Measurements from ENCODE around the gene RSPH10B. TPM values are rescaled to one million over a fixed set of nuclear protein-coding genes. Genes with fewer than 3 reads are reported as not detected.
"Not testable (repeated sequence)": the region's sequence is repeated elsewhere in the genome, so short reads cannot be mapped to it uniquely, and the experiment has no call there.

The RSPH10B gene
- total and polyA plus RNA-seq, 2 experiments from 2014 or later = not detected

DNA sequence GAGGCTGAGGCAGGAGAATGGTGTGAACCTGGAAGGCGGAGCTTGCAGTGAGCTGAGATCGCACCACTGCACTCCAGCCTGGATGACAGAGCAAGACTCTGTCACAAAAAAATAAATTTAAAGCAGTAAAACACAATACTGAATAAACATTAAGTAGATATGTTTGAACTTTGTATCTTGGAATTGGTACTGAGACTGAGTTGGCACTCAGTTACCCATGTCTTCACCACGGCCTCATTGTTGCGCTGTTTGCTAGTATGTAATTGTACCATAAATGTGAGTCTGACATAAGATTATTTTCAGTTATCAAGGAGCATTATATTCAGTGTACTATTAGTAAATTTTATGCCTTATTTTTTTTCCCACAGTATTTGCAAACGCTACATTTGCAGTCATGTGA is 65.8 kb downstream of the RSPH10B start:
- H3K4me2 ChIP-seq; H3K27me3 ChIP-seq; H3K79me2 ChIP-seq; H3K9me3 ChIP-seq (ENCODE audit: low read depth); H4K20me1 ChIP-seq (ENCODE audit: insufficient read depth, poor library complexity, severe bottlenecking); H3K9me2 ChIP-seq (replicated peaks; ENCODE audit: insufficient read depth); H2AFZ ChIP-seq; DNase-seq (ENCODE audit: low spot score); H3K27ac ChIP-seq; H3K4me1 ChIP-seq (ENCODE audit: insufficient read depth); H3K4me3 ChIP-seq; H3K36me3 ChIP-seq (replicated peaks; ENCODE audit: insufficient read depth, low read depth): not testable (repeated sequence)
- WGBS (ENCODE audit: low lambda C conversion rate, missing lambda C conversion rate) = over 99% methylated on average over 5 of the region's 5 CpGs

DNA sequence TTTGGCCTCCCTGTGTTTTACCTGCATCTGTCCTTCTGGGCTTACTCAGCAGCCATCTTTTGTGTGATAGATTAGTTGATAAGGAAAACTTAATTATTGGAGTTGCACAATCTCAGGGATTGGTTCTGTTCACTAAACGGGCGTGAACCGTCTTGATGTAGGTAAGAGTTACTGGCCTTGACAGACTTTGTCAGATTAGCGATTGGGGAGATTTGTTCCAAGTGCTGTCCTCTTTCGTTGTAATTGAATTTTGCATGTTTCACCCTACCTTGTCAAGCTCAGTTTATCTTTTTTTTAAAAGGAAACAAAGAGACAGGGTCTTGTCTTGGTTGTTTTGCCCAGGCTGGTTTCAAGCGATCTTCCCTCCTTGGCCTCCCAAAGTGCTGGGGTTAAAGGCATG is 67.5 kb downstream of the RSPH10B start:
- H4K20me1 ChIP-seq (ENCODE audit: insufficient read depth, poor library complexity, severe bottlenecking); DNase-seq (ENCODE audit: low spot score); H3K9me3 ChIP-seq (ENCODE audit: low read depth); H3K27me3 ChIP-seq; H2AFZ ChIP-seq; H3K9me2 ChIP-seq (replicated peaks; ENCODE audit: insufficient read depth); H3K79me2 ChIP-seq; H3K4me3 ChIP-seq; H3K4me1 ChIP-seq (ENCODE audit: insufficient read depth); H3K36me3 ChIP-seq (replicated peaks; ENCODE audit: insufficient read depth, low read depth); H3K4me2 ChIP-seq; H3K27ac ChIP-seq: not testable (repeated sequence)
- 86% methylated on average over 6 of the region's 6 CpGs for WGBS (ENCODE audit: low lambda C conversion rate, missing lambda C conversion rate)

DNA sequence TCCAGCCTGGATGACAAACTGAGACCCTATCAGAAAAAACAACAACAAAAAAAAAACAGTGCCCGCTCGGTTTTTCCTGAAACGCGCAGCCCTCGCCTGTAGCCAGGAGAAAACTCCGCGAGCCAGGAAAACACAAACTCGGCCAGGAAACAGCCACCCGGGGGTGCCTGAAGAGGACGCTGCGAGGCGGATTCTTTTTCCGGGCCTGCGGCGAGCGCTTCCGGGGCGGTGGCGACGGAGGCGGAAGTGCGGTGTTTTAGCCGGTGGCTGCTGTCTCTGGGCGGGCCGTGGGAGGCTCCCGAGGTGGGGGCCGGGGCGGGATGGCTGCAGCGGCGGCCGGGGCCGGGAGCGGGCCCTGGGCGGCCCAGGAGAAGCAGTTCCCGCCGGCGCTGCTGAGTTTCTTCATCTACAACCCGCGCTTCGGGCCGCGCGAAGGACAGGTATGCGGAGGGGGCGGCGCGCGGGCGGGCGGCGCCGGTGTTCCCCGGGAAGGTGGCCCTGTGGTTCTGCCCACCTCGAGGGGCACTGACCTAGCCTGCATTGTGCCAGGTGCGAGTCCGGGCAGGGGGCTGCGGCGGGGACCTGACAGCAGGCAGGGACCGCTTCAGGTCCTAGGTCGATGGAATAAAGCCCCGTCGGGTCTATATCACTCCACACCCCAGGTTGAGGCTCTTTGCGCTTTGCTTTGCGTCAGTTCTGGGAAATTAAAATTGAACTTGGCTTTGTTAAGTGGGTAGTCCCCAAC is 71.8 kb downstream of the RSPH10B start, which contains the start of gene CCZ1:
Gene CCZ1 (plus strand): TSS at position 254 of the 745 bp plus-strand sequence. CDS start 67 bp downstream, at position 321.
- DNase-seq (ENCODE audit: low spot score) = peak; percentile 72
- Histone ChIP-seq H3K27ac (peak within 1 kb of the TSS; percentile 84), H3K4me2 (peak within 1 kb of the TSS; percentile 73), H2AFZ (peak within 1 kb of the TSS; percentile 52)
- H3K79me2 ChIP-seq; H3K27me3 ChIP-seq; H3K4me1 ChIP-seq (ENCODE audit: insufficient read depth); H4K20me1 ChIP-seq (ENCODE audit: insufficient read depth, poor library complexity, severe bottlenecking); H3K9me3 ChIP-seq (ENCODE audit: low read depth); H3K36me3 ChIP-seq (replicated peaks; ENCODE audit: insufficient read depth, low read depth); H3K4me3 ChIP-seq; H3K9me2 ChIP-seq (replicated peaks; ENCODE audit: insufficient read depth): not testable (repeated sequence)
- under 1% methylated on average over 21 of the region's 64 CpGs for WGBS (ENCODE audit: low lambda C conversion rate, missing lambda C conversion rate)
- TF ChIP-seq, protein P1, sequence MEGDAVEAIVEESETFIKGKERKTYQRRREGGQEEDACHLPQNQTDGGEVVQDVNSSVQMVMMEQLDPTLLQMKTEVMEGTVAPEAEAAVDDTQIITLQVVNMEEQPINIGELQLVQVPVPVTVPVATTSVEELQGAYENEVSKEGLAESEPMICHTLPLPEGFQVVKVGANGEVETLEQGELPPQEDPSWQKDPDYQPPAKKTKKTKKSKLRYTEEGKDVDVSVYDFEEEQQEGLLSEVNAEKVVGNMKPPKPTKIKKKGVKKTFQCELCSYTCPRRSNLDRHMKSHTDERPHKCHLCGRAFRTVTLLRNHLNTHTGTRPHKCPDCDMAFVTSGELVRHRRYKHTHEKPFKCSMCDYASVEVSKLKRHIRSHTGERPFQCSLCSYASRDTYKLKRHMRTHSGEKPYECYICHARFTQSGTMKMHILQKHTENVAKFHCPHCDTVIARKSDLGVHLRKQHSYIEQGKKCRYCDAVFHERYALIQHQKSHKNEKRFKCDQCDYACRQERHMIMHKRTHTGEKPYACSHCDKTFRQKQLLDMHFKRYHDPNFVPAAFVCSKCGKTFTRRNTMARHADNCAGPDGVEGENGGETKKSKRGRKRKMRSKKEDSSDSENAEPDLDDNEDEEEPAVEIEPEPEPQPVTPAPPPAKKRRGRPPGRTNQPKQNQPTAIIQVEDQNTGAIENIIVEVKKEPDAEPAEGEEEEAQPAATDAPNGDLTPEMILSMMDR (IDR thresholded peaks at IDR 0.05; ENCODE audit: poor library complexity) = peak; percentile 38

DNA sequence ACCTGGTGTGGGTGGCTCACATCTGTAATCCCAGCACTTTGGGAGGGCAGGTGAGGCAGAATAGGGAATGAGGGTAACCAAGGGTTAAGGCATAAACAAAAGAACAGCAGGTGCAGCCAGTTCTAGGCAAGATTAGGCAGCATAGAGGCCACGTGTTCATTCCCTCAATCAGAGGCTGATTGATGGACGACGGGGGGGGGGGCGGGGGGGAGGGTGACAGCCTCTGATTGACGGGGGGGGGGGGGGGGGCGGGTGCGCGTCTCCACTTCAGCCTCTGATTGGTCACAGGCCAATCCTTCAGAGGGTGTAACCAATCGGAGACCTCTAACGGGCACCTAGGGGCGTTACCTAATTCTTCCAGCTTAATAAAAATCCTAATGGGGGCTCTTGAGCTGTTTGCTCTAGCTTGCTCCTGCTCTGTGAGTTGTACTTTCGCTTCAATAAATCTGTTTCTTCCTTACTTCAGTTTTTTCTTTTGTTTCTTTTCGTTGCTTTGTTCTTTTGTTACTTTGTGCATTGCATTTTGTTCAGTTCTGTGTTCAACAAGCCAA is 73.0 kb downstream of the RSPH10B start:
- H3K4me1 ChIP-seq (ENCODE audit: insufficient read depth); H3K9me2 ChIP-seq (replicated peaks; ENCODE audit: insufficient read depth); H3K27ac ChIP-seq; H3K36me3 ChIP-seq (replicated peaks; ENCODE audit: insufficient read depth, low read depth); H3K4me3 ChIP-seq; H4K20me1 ChIP-seq (ENCODE audit: insufficient read depth, poor library complexity, severe bottlenecking); H3K79me2 ChIP-seq; H3K9me3 ChIP-seq (ENCODE audit: low read depth); H3K27me3 ChIP-seq; DNase-seq (ENCODE audit: low spot score); H2AFZ ChIP-seq: not testable (repeated sequence)
- H3K4me2 ChIP-seq = peak overlapping the region; percentile 73
- WGBS (ENCODE audit: low lambda C conversion rate, missing lambda C conversion rate) = 72% methylated on average over 6 of the region's 13 CpGs

DNA sequence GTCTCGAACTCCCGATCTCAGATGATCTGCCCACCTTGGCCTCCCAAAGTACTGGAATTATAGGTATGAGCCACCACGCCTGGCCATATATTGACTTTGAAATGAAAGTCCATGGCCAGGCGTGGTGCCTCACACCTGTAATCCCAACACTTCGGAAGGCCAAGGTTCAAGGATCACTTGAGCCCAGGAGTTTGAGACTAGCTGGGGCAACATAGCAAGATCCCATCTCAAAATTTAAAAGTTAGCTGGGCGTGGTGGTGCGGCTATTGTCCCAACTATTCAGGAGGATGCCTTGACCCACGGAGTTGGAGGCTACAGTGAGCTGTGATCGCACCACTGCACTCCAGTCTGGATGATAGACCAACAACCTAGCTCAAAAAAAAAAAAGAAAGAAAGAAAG is 78.0 kb downstream of the RSPH10B start:
- 94% methylated on average over 9 of the region's 9 CpGs for whole genome bisulfite sequencing (ENCODE audit: low lambda C conversion rate, missing lambda C conversion rate)

DNA sequence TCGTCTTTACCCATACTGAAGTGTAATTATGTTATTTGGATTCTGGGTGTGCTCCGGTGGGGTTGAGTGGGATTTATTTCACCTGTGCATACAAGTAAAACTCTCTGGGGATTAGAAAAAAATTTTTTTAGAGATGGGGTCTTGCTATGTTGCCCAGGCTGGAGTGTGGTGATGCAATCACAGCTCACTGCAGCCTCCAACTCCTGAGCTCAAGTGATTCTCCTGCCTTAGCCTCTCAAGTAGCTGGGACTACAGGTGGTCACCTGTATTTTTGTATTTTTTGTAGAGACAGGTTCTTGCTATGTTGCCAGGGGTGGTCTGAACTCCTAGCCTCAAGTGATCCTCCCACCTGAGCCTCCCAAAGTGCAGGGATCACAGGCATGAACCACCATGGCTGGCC is 80.2 kb downstream of the RSPH10B start:
- not testable (repeated sequence) for H3K27ac ChIP-seq; H3K9me2 ChIP-seq (replicated peaks; ENCODE audit: insufficient read depth); H3K4me1 ChIP-seq (ENCODE audit: insufficient read depth); H3K27me3 ChIP-seq; H3K9me3 ChIP-seq (ENCODE audit: low read depth); H3K36me3 ChIP-seq (replicated peaks; ENCODE audit: insufficient read depth, low read depth); H4K20me1 ChIP-seq (ENCODE audit: insufficient read depth, poor library complexity, severe bottlenecking); H2AFZ ChIP-seq; DNase-seq (ENCODE audit: low spot score); H3K79me2 ChIP-seq; H3K4me2 ChIP-seq; H3K4me3 ChIP-seq
- WGBS (ENCODE audit: low lambda C conversion rate, missing lambda C conversion rate) = 93% methylated on average over 2 of the region's 2 CpGs

More for the DNA sequence above, 78.0 kb downstream of the RSPH10B start:
- Histone ChIP-seq H3K27ac (no peak overlapping the region), H3K79me2 (no peaks in the 10 kb centered on the region), H3K9me2 (replicated peaks; ENCODE audit: insufficient read depth) (no peaks in the 10 kb centered on the region), H2AFZ (no peak overlapping the region), H3K4me3 (no peak overlapping the region), H3K9me3 (ENCODE audit: low read depth) (no peaks in the 10 kb centered on the region), H4K20me1 (ENCODE audit: insufficient read depth, poor library complexity, severe bottlenecking) (no peaks in the 10 kb centered on the region), H3K4me2 (no peak overlapping the region), H3K27me3 (no peaks in the 10 kb centered on the region), H3K4me1 (ENCODE audit: insufficient read depth) (no peaks in the 10 kb centered on the region), H3K36me3 (replicated peaks; ENCODE audit: insufficient read depth, low read depth) (no peaks in the 10 kb centered on the region)
- DNase-seq (ENCODE audit: low spot score) = no peak
- TF ChIP-seq EZH2phosphoT487 (IDR thresholded peaks at IDR 0.05; ENCODE audit: low read depth, severe bottlenecking, unreplicated experiment) (no peak), EZH2 (IDR thresholded peaks at IDR 0.05; ENCODE audit: borderline replicate concordance) (no peak)
- TF ChIP-seq, protein P1 (IDR thresholded peaks at IDR 0.05; ENCODE audit: poor library complexity) = no peak

DNA sequence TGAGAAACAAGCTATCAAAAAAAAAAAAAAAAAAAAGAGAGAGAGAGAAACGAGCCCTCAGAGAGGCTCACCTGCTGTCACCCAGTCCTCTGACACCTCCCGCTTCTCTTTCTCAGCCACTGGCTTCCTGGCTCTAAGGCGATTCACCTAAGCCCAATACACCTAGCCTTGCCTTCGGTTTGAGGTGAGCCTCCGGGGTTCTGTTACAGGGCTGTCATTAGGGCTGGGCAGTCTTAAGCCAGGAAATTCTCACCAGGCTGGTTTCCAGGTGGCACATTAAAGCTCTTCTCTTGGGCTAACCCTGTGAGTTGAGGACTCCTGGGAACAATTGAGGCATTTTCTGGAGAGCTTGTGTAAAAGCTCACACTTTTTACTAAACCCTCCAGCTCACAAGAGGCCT is 82.5 kb downstream of the RSPH10B start:
- H3K27ac ChIP-seq; H3K27me3 ChIP-seq; H3K9me3 ChIP-seq (ENCODE audit: low read depth); H3K9me2 ChIP-seq (replicated peaks; ENCODE audit: insufficient read depth); H2AFZ ChIP-seq; H3K79me2 ChIP-seq; H3K4me2 ChIP-seq; H3K4me1 ChIP-seq (ENCODE audit: insufficient read depth); H3K36me3 ChIP-seq (replicated peaks; ENCODE audit: insufficient read depth, low read depth); H4K20me1 ChIP-seq (ENCODE audit: insufficient read depth, poor library complexity, severe bottlenecking); H3K4me3 ChIP-seq; DNase-seq (ENCODE audit: low spot score): not testable (repeated sequence)
- WGBS (ENCODE audit: low lambda C conversion rate, missing lambda C conversion rate) = 84% methylated on average over 5 of the region's 5 CpGs
